Tibial nerve (tissue), 4 donors: ENCODE results near the gene GGCX.

Experiments used
- CTCF ChIP-seq, 5 experiments: fragments of 200-600 bp in 3 of 5; fragments of 450-650 bp in 2 of 5; sonication (generic) in 3 of 5; IDR thresholded peaks; one replicate each; pipeline ENCODE4 v1.5.1; 2016 to 2019; ENCODE audit warnings: antibody characterized with exemption in 5 of 5, mild to moderate bottlenecking in 3 of 5, moderate library complexity in 2 of 5
- EP300 ChIP-seq, 2 donors: sonication (generic); formaldehyde crosslinking; IDR thresholded peaks; one replicate each; pipeline ENCODE4 v1.6.1; 2017; ENCODE audit warnings: antibody characterized with exemption in 2 of 2, mild to moderate bottlenecking in 1 of 2
- POLR2A ChIP-seq, 2 donors: fragments of 450-650 bp; IDR thresholded peaks; one replicate each; pipeline ENCODE4 v1.6.1; 2017; ENCODE audit warnings: antibody characterized with exemption in 2 of 2, mild to moderate bottlenecking in 2 of 2, moderate library complexity in 2 of 2

DNA sequence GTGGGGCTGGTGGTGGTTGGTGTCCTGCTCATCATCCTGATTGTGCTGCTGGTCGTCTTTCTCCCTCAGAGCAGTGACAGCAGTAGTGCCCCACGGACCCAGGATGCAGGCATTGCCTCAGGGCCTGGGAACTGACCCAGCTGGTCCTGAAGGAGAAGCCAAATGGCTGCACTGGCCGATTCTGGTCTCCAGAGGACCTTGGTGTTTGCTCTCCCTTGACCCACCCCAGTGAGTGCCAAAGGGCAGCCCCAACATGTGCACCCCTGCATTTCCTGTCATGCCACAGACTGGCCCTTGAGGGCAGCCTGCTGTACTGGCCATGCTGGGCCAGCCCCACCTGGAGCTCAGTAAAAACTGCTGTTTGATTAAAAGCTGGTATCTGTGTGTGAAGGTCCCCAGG lies 31.7 kb upstream of the GGCX start:
- no peak for TF ChIP-seq CTCF (IDR thresholded peaks at IDR 0.05)
- TF ChIP-seq POLR2A (IDR thresholded peaks at IDR 0.05): no peak
- no peak for TF ChIP-seq EP300 (IDR thresholded peaks at IDR 0.05)
